HG02623 (cell line): ENCODE data around the gene ZSCAN12.

Experiments
- ATAC-seq: cut with Tn5 transposase; IDR thresholded peaks from one replicate; pipeline ENCODE4 v1.9.1; 2021; ENCODE audit warnings: moderate library complexity; ENCODE audit not compliant: unreplicated experiment

The ZSCAN12 gene

GRCh38 chr6:28333047-28333446 lies 66.5 kb downstream of the ZSCAN12 start:
- no peak for ATAC-seq

GRCh38 chr6:28330041-28330440 lies 69.5 kb downstream of the ZSCAN12 start:
- ATAC-seq: no peak
